DOHH2 (cell line): Measurements from ENCODE around the gene NEUROD4.
A peak's percentile ranks its signal among the peaks of the same experiment; 100 is the strongest.

Source experiments
- CTCF ChIP-seq: fragments of 200-600 bp; sonication (generic); IDR thresholded peaks from one replicate; pipeline ENCODE4 v1.5.1; 2014; ENCODE audit warnings: antibody characterized with exemption, mild to moderate bottlenecking, low read depth, low read length; ENCODE audit not compliant: poor library complexity, severe bottlenecking
- EZH2phosphoT487 ChIP-seq: fragments of 200-600 bp; sonication (generic); IDR thresholded peaks from 2 replicates; pipeline ENCODE4 v1.6.1; 2017; ENCODE audit warnings: borderline replicate concordance, mild to moderate bottlenecking, antibody characterized with exemption, low read length, moderate library complexity, mixed read lengths

GRCh38 chr12:55068416-55069010, 48.7 kb downstream of the NEUROD4 start:
- TF ChIP-seq CTCF (peak; percentile 83), EZH2phosphoT487 (no peak)
